ENCODE results near the gene TRAF3IP1. TPM values are rescaled to one million over a fixed set of nuclear protein-coding genes. Genes with fewer than 3 reads are reported as not detected.
"Not testable (repeated sequence)": the region's sequence is repeated elsewhere in the genome, so short reads cannot be mapped to it uniquely, and the experiment has no call there.

The TRAF3IP1 gene
- total RNA-seq, 2 experiments from 2014 or later: 14.2 to 16.3 TPM

GRCh38 chr2:238305092-238305862 lies 15.0 kb upstream of the TRAF3IP1 start:
- CTCF ChIA-PET: no interaction called here
- POLR2A ChIA-PET: no interaction called here

DNA sequence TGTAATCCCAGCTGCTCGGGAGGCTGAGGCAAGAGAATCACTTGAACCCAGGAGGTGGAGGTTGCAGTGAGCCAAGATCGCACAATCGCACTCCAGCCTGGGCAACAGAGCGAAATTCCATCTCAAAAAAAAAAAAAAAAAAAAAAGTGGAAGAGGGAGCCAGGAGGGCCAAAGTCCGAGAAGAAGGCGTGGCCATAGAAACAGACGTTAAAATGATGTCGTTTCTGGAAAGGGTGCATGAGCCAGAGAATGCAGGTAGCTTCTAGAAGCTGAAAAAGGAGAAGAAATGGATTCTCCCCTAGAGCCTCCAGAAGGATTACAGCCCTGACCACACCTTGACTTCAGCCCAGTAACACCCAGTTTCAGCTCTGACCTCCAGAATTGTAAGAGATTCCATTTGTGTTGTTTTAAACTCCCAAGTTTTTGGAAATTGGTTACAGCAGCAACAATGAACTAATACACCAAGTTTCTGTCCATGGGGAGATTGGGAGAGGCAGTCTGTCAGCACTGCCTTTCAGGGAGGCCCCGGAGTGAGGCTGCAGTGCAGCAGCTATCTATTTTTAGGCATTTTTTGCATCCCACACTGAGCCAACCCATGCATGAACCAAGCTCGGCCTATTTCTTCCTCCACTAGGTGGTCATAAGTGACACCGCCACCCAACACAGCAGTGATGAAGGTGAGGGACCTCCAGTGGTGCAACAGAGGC lies 14.2 kb upstream of the TRAF3IP1 start:
- POLR2A ChIA-PET: interaction anchor here (0.5 kb wide), 1 partner anchor 110 kb away, joined by 7 read pairs; no protein-coding TSS in a partner anchor
- CTCF ChIA-PET: no interaction called here

- ChIA-PET CTCF (no interaction called here), POLR2A (interaction anchor here (0.5 kb wide), 1 partner anchor 111 kb away, joined by 7 read pairs; no protein-coding TSS in a partner anchor)
These were observed 13.7 kb upstream of the TRAF3IP1 start for GRCh38 chr2:238306672-238306998.

GRCh38 chr2:238308177-238308576 lies 12.1 kb upstream of the TRAF3IP1 start:
- ChIA-PET POLR2A (no interaction called here), CTCF (no interaction called here)

DNA sequence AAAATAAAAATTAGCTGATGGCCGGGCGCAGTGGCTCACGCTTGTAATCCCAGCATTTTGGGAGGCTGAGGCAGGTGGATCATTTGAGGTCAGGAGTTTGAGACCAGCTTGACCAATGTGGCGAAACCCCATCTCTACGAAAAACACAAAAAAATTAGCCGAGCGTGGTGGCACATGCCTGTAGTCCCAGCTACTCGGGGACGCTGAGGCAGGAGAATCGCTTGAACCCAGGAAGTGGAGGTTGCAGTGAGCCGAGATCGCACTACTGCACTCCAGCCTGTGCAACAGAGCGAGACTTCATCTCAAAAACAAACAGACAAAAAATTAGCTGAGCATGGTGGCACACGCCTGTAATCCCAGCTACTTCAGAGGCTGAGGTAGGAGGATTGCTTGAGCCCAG lies 9.6 kb upstream of the TRAF3IP1 start:
- CTCF ChIA-PET, POLR2A ChIA-PET: not testable (repeated sequence)

DNA sequence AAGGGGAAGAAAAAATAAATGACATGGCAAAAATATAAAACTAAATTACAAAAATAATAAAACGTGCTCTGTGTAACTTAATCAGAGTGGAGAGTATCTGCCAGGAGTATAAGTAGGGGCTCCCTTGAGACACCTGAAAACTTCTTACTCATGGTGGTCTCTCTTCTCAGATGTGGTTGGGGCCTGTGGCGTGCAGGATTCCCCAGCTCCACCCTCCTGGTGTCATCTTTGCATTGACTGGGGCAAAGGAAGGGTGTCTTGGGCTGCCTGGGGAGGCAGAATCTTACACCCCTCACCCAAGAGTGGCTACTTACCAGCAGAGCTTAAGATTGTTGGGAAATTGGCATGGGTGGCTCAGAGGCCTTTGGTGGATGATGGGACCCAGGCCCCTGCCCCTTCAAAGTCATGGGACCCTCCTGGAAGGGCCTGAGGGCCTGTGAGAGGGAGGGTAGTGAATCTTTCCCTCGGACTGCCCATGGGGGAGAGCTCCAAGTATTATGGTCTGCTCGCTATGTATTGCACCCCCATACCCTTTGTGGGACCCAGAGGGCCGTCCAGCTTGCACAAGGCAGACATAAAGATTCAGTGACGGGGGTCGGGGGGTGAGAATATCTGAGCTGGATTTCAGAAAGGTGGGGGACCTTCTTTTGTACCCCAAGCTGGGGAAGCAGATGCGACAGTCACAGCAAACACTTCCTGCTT lies 6.9 kb upstream of the TRAF3IP1 start:
- CTCF ChIA-PET: interaction anchor here (0.7 kb wide), 1 partner anchor 57 kb away, joined by 4 read pairs; no protein-coding TSS in a partner anchor
- POLR2A ChIA-PET: no interaction called here

- CTCF ChIA-PET: interaction anchor here (0.7 kb wide), 1 partner anchor 57 kb away, joined by 4 read pairs; no protein-coding TSS in a partner anchor
- POLR2A ChIA-PET: no interaction called here
These were observed 6.3 kb upstream of the TRAF3IP1 start for GRCh38 chr2:238313991-238314350.

DNA sequence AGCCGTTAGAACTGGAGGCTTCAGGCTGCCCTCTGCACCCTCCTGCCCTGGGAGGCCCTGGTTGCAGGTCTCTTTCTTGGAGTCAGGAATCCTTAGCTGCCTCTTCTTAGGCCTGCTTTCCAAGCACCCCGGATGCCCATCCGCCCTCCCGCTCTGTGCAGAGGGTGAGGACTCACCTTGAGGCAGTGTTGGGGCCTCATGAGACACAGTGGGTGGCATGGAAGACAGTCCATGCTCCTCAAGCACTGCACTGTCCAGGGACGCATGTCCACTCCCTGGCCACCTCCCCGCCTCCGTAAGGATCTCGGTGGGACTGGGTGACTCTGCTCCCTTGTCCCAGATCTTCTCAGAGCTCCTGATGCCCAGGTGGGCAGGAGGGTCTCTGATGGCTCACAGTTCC lies 5.7 kb upstream of the TRAF3IP1 start:
- CTCF ChIA-PET: interaction anchor here (0.6 kb wide), 1 partner anchor 1737 kb away, joined by 3 read pairs; no protein-coding TSS in a partner anchor
- POLR2A ChIA-PET: no interaction called here

DNA sequence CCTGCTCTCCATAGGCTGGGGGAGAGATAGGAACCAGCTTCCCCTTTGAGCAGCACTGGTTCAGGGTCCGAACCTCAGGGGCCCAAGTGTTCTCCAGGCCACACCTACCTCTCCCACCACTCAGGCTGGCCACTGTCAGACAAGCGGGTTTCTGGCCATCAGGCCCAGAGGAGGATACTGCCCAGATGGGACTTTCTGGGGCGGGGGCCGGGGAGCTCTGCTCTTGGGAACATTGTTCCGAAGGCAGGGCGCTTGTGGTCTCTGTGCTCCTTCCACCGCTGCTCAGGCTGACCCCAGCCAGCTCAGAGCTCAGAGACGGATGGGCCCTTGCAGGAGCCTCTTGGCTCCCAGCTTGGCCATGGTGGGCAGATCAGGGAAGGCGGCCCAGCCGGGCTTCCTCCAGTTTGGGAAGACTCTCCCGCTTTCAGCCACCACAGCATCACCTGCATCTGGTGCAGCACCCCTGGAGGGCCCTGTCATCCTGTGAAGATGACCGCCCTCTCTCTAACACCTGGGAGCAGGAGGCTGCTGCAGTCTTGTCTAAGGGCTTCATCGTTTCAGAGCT lies 5.2 kb upstream of the TRAF3IP1 start:
- ChIA-PET CTCF (no interaction called here), POLR2A (no interaction called here)

DNA sequence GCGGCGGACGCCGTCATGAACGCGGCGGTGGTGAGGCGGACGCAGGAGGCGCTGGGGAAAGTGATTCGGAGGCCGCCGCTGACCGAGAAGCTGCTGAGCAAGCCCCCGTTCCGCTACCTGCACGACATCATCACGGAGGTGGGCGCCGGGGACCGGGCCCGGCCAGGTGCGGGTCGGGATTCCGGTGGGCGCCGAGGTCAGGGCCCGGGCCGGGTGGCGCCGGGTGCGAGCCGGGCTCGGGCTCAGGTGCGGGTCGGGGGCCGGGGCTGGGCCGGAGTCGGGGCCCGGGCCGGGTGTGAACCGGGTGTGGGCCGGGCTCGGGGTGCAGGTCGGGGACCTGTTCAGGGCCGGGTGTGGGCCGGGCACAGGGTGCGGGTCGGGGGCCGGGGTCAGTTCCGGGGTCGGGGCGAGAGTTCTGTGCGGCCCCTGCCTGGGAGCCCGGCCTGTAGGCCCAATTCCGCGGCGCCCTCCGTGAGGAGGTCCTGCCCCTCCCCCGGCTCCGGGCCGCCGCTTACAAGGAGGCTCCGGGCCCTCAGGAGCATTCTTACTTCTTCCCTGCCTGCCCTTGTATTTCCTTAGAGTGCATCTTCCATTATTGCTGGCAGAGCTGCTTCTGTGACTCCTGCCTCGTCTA lies 447 bp downstream of the TRAF3IP1 start:
- ChIA-PET POLR2A (no interaction called here), CTCF (no interaction called here)

- ChIA-PET CTCF (no interaction called here), POLR2A (no interaction called here)
These were observed 1.1 kb downstream of the TRAF3IP1 start for GRCh38 chr2:238321467-238321866.

DNA sequence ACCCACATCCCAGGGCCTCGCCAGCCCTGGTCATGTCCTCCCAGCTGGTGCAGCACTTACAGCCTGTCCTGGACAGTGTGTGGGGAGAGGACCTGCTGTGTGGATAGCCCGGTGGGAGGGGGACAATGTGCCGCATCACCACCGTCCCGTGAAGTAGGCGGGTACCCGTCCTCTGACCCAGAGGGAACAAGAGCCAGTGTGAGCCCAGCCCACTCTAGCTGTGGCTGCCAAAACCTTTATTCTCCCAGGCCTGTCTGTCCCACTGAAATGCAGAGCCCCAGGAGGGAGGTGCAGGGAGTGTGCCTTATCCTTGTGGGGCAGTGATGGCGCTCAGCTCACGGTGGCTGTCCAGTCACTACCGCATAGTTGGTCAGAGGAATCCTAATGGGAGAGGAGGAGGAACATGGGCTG lies 1.7 kb downstream of the TRAF3IP1 start:
- ChIA-PET CTCF (interaction anchor here (0.6 kb wide), 1 partner anchor 44 kb away, joined by 3 read pairs; no protein-coding TSS in a partner anchor), POLR2A (no interaction called here)

GRCh38 chr2:238324248-238324647 lies 3.9 kb downstream of the TRAF3IP1 start:
- CTCF ChIA-PET, POLR2A ChIA-PET: not testable (repeated sequence)

GRCh38 chr2:238325694-238326093 lies 5.4 kb downstream of the TRAF3IP1 start:
- POLR2A ChIA-PET: no interaction called here
- CTCF ChIA-PET: no interaction called here

DNA sequence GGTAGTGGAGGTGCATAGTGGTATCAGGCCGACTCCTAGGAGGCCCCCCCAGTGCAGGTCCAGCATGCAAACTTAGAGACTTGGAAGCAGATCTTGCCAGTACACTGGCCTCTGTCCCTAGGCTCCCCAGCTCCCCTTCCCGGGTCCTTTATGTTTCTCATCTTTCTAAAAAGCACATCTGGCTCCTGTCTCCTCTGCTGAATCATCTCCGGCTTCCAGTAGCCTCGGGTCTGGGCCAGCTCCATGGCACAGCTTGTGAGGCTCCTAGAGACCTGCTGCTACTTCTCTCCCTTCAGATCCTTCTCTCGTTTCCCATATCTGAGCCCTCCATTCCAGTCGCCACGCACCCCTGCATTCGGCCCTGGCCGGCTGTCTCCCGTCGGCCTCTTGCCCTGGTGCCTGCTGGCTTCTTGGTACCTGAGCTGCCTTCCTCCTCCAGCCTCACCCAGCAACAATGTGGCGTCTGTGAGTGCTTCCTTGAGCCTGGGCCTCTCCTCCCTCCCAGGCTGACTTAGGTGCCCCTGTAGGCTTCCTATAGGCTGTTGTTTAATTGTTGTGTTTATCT lies 6.6 kb downstream of the TRAF3IP1 start:
- CTCF ChIA-PET: no interaction called here

DNA sequence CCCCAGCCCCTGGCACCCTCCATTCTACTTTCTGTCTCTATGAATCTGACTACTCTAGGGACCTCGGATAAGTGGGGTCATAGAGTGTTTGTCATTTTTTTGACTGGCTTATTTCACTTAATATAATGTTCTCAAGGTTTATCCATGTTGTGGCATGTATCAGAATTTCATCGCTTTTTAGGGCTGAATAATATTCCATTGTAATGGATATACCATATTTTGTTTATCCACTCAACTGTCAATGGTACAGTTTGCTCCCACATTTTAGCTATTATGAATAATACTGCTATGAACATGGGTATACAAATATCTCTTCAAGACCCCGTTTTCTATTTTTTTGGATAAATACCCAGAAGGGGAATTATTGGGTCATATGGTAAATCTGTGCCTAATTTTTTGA lies 7.4 kb downstream of the TRAF3IP1 start:
- ChIA-PET CTCF (interaction anchor here (0.7 kb wide), 1 partner anchor 71 kb away, joined by 3 read pairs; no protein-coding TSS in a partner anchor), POLR2A (interaction anchor here (0.6 kb wide), 1 partner anchor 38 kb away, joined by 3 read pairs; no protein-coding TSS in a partner anchor)

More for the DNA sequence above, 6.6 kb downstream of the TRAF3IP1 start:
- POLR2A ChIA-PET: no interaction called here

DNA sequence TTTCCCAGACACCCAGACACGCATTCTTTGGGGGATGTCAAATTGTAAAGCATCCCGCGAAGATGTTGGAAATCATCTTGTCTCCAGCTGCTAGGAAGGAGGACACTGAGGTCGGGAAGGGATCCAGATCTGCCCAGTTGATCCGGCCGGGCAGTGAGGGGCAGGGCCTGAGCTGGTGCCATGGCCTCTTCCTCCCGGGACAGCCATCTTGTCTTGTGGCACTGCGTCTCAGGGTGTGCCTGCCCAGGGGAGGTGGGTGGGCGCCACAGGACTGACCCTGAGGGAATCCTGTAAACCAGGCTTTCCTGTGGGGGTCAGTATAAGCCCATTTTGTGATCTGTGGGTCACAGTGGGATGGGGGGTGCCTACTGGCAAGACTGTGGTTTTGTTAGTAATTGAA lies 10.1 kb downstream of the TRAF3IP1 start:
- POLR2A ChIA-PET: no interaction called here
- CTCF ChIA-PET: no interaction called here

- CTCF ChIA-PET: no interaction called here
These were observed 11.6 kb downstream of the TRAF3IP1 start for GRCh38 chr2:238331916-238332315.

GRCh38 chr2:238334885-238335284 lies 14.6 kb downstream of the TRAF3IP1 start:
- POLR2A ChIA-PET: no interaction called here
- CTCF ChIA-PET: no interaction called here

More at GRCh38 chr2:238331916-238332315, 11.6 kb downstream of the TRAF3IP1 start:
- POLR2A ChIA-PET: no interaction called here

DNA sequence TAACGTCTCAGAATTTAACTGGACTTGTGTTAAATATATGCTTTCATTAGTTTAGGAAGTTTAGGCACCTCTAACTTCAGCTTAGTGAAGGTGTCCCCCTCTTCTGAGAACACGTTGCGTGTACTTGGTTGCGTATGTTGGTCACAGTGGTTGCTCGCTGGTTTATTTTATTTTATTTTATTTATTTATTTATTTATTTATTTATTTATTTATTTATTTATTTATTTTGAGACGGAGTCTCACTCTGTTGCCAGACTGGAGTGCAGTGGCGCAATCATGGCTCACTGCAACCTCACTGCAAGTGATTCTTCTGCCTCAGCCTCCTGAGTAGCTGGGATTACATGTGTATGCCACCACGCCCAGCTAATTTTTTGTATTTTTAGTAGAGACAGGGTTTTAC lies 15.3 kb downstream of the TRAF3IP1 start:
- POLR2A ChIA-PET, CTCF ChIA-PET: not testable (repeated sequence)
